Activated CD4-positive, alpha-beta T cell treated with anti-CD3 and anti-CD28 coated beads, Interleukin-2, amount 10 ng/mL, durations not matched to agents 24 days and 14 days (primary cell): ENCODE results near the gene ACTR5. TPM values are rescaled to one million over a fixed set of nuclear protein-coding genes. Genes with fewer than 3 reads are reported as not detected.

Experiments
- DNase-seq: peaks from one replicate; pipeline ENCODE4 v3.0.0; 2022
- H3K27ac Mint-ChIP-seq: one replicate; pipeline ENCODE4 v1.8.0; 2022; ENCODE audit warnings: mild to moderate bottlenecking, mixed read lengths
- H3K27me3 Mint-ChIP-seq: one replicate; pipeline ENCODE4 v1.8.0; 2022; ENCODE audit warnings: mixed read lengths
- H3K36me3 Mint-ChIP-seq: one replicate; pipeline ENCODE4 v1.8.0; 2022; ENCODE audit warnings: low read depth, mild to moderate bottlenecking, mixed read lengths
- H3K4me1 Mint-ChIP-seq: one replicate; pipeline ENCODE4 v1.8.0; 2021; ENCODE audit warnings: mixed read lengths
- H3K4me3 Mint-ChIP-seq: one replicate; pipeline ENCODE4 v1.8.0; 2022; ENCODE audit warnings: mild to moderate bottlenecking, moderate library complexity, mixed read lengths
- H3K9me3 Mint-ChIP-seq: one replicate; pipeline ENCODE4 v1.8.0; 2021; ENCODE audit warnings: mixed read lengths
- intact Hi-C: fragments of 100-400 bp; cut with micrococcal nuclease; formaldehyde crosslinking; loops from one replicate; pipeline ENCODE4 v1.15.1; 2023
- total RNA-seq: library from RNA; stranded (reverse); gene quantifications from 2 replicates; pipeline ENCODE4 v1.2.3, GENCODE V29; 2022

Gene ACTR5
- total RNA-seq, 1 donor from 2014 or later, result 15.2 TPM

DNA sequence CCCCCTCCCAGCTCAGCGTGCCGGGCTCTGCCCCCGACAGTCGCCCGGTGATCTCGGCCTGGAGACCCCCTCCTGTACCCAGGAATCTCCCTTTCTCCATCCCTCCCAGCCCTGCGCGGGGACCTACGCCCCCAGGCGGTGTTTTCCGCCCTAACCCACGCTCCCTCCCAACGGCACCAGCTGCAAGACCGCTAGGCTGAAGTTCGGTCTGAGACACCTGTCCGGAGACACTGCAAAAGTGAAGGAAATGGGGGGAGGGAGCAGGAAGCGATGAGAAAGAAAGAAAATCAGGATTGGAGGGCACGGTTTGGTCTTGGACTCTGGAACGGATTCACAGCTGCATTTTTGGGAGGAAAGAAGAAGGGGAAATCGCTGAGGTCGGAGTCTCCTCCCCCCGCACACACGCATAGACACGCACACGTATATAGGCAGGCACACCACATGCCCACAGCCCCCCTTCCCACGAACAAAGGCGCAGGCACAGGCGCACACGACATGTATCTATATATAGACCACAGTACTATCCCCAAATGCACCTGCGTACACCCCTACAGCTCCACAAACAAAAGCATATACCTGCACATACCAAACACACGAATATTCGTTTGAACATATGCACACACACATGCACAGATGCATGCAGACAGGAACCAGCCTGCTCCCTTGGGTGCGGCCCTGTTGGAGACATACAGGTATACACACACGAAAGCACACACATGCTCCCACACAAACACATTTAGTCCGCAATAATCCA lies 22.9 kb upstream of the ACTR5 start:
- H3K36me3 Mint-ChIP-seq, result peaks cover 19% of the 10 kb centered on the region
- peak overlapping the region; percentile 72 for H3K27ac Mint-ChIP-seq
- H3K4me3 Mint-ChIP-seq, result peak overlapping the region; percentile 15
- H3K4me1 Mint-ChIP-seq, result peaks cover 43% of the 10 kb centered on the region
- no peak for DNase-seq
- H3K27me3 Mint-ChIP-seq, result peaks cover 91% of the 10 kb centered on the region
- intact Hi-C loops, result no loop called here
- peaks cover 22% of the 10 kb centered on the region for H3K9me3 Mint-ChIP-seq

DNA sequence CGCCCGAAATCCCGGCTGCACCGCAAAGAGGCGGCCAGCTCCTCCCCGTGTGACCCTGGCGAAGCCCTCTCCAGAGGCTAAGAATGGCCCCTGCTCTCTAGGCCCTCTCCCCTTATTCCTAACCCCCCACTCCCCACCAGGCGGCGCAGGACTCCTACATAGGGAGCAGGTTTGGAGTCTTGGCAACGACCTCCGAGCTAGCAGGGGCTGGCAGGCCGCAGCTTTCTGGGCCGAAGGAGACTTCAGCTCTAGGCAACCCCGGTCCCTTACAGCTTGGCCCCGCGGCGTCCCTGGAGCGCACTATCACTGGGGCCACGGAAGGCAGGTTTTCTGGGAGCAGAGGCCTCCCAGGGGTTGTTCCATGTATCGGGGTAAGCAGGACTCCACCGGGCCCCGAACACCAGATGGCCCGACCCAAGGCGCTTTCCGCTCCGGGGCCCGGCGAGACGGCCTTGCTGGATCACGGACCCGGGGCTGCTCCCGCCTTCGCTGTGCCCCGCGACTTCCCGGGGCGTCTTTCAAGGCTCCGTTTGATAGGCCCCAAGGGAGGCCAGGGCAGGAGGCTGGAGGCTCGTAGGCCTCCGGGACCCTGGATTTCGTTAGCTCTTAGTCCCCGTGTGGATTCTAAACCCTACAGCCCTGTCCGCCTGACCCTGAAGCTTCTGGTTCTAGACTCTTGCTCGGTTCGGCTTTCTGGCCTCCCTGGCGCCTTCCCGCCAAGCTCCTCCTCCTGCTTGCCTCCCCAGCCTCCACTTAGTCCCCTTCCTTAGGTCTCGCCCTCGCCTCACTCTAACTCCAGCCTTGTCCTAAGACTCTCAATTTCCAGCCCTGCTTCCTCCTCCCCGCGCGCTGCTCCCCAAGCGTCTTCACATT lies 22.1 kb upstream of the ACTR5 start:
- peak; percentile 81 for DNase-seq
- Mint-ChIP-seq H3K4me3 (peak overlapping the region; percentile 15), H3K27ac (peak overlapping the region; percentile 84), H3K27me3 (peaks cover 91% of the 10 kb centered on the region), H3K4me1 (peaks cover 50% of the 10 kb centered on the region), H3K36me3 (peaks cover 19% of the 10 kb centered on the region), H3K9me3 (peaks cover 22% of the 10 kb centered on the region)
- intact Hi-C loops, result no loop called here

DNA sequence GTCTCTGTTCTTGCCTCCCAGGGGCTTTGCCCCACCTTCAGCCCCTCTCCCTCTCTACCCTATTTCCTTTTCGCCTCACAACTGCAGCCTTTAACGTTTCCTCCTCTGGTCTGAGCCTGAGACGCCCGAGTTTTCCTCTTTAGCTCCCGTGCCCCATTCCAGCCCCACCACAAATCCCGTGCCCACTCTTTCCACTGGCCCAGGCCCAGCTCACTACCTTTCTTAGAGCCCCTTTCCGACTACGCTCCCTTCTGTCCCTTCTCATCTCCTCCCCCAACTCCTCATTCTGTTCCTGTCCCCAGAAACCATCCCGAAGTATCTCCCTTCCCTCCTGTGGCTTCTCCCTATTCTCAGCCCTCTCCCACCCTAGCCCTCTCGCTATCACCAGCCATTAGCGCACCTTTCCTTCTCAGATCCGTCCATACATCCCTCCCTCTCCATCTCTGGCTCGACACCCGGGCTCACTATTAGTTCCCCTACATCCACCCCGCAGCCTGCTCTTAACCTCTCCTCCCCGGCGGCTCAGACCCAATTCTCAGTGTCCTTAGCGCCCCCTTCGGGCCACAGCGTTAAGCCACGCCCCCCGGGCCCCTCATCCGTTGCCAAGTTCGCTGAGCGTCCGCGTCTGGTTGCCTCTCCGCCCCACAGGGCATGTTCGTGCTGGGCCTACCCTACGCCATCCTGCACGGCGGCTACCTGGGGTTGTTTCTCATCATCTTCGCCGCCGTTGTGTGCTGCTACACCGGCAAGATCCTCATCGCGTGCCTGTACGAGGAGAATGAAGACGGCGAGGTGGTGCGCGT lies 21.3 kb upstream of the ACTR5 start:
- peaks cover 53% of the 10 kb centered on the region for H3K4me1 Mint-ChIP-seq
- intact Hi-C loops, result no loop called here

DNA sequence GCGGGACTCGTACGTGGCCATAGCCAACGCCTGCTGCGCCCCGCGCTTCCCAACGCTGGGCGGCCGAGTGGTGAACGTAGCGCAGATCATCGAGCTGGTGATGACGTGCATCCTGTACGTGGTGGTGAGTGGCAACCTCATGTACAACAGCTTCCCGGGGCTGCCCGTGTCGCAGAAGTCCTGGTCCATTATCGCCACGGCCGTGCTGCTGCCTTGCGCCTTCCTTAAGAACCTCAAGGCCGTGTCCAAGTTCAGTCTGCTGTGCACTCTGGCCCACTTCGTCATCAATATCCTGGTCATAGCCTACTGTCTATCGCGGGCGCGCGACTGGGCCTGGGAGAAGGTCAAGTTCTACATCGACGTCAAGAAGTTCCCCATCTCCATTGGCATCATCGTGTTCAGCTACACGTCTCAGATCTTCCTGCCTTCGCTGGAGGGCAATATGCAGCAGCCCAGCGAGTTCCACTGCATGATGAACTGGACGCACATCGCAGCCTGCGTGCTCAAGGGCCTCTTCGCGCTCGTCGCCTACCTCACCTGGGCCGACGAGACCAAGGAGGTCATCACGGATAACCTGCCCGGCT lies 20.6 kb upstream of the ACTR5 start:
- intact Hi-C loops, result no loop called here
- H3K4me3 Mint-ChIP-seq, result peak overlapping the region; percentile 48
- peaks cover 22% of the 10 kb centered on the region for H3K9me3 Mint-ChIP-seq
- peaks cover 19% of the 10 kb centered on the region for H3K36me3 Mint-ChIP-seq
- peaks cover 85% of the 10 kb centered on the region for H3K27me3 Mint-ChIP-seq
- peak overlapping the region; percentile 78 for H3K27ac Mint-ChIP-seq
- DNase-seq, result peak; percentile 67
- peaks cover 49% of the 10 kb centered on the region for H3K4me1 Mint-ChIP-seq

More for the DNA sequence above, 21.3 kb upstream of the ACTR5 start:
- Mint-ChIP-seq H3K36me3 (peaks cover 19% of the 10 kb centered on the region), H3K27ac (peak overlapping the region; percentile 84), H3K4me3 (peak overlapping the region; percentile 50), H3K9me3 (peaks cover 22% of the 10 kb centered on the region), H3K27me3 (peaks cover 87% of the 10 kb centered on the region)
- peak; percentile 81 for DNase-seq

DNA sequence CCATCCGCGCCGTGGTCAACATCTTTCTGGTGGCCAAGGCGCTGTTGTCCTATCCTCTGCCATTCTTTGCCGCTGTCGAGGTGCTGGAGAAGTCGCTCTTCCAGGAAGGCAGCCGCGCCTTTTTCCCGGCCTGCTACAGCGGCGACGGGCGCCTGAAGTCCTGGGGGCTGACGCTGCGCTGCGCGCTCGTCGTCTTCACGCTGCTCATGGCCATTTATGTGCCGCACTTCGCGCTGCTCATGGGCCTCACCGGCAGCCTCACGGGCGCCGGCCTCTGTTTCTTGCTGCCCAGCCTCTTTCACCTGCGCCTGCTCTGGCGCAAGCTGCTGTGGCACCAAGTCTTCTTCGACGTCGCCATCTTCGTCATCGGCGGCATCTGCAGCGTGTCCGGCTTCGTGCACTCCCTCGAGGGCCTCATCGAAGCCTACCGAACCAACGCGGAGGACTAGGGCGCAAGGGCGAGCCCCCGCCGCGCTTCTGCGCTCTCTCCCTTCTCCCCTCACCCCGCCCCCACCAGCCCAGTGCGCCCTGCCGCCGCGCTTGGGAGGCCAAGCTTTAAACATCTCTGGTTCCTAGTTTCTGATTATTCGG lies 20.0 kb upstream of the ACTR5 start:
- Mint-ChIP-seq H3K4me3 (peak overlapping the region; percentile 40), H3K27me3 (peaks cover 85% of the 10 kb centered on the region), H3K4me1 (peaks cover 45% of the 10 kb centered on the region), H3K27ac (peak overlapping the region; percentile 78), H3K9me3 (peaks cover 22% of the 10 kb centered on the region), H3K36me3 (peaks cover 19% of the 10 kb centered on the region)
- no peak for DNase-seq
- intact Hi-C loops, result no loop called here

DNA sequence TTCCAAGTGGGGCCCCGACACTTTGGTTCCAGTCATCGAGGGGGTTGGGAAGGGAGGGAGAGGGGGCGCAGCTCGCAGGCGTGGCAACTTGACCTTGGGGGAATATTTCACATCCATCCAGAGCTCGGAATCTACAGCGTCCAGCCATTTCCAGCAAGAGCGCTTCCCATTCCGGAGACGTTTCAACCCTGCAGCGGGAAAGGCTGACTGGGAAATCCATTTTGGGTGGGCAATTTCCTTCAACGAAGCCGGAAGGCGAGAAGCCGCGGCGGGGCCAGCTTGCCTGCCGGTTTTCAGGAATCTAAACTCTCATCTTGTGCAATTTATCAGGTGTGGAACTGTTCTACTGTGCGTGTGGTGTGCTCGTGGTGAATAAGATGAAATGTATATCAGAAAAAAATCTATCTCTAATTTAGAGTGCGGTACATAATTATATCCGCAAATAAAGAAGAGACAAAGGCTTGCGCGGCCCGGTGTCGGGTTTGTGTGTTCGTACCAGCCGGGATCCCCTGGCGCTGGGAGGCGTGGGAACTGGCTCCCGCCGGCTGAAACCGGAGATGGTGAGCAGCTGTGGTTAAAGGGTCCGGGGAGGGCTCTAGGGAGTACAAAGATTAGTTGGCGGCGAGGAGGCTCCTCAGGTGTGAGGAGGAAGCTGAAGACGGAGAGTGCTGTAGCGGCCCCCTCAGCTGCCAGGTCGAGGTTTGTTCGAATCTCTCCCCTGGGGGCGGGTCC lies 19.2 kb upstream of the ACTR5 start:
- H3K4me1 Mint-ChIP-seq, result peaks cover 43% of the 10 kb centered on the region
- DNase-seq, result peak; percentile 65
- peak overlapping the region; percentile 65 for H3K27ac Mint-ChIP-seq
- H3K36me3 Mint-ChIP-seq, result peaks cover 19% of the 10 kb centered on the region
- intact Hi-C loops, result no loop called here
- peaks cover 22% of the 10 kb centered on the region for H3K9me3 Mint-ChIP-seq
- H3K4me3 Mint-ChIP-seq, result peak overlapping the region; percentile 42
- peaks cover 87% of the 10 kb centered on the region for H3K27me3 Mint-ChIP-seq

DNA sequence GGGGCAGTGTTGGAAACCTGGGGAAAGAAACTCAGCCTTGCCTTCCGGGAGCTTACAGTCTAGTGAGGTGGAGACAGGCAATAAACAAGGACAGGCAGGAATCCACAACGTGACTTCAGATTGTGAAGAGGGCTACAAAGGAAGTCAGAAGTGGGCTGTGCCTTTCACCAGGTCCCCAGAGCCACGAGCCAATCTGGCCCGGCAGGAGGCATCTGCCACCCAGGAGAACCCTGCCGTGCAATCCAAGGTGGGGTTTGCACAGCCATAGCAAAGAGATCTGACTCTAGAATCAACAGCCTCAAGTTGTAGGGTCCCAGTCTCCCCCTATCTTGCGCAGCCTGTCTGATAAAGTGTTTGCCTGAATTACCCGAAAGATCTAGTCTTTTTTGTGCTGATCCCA lies 18.5 kb upstream of the ACTR5 start:
- intact Hi-C loops, result loop anchor here (5.0 kb wide), 3 partner anchors 63 to 163 kb away; no protein-coding TSS in a partner anchor
- H3K4me3 Mint-ChIP-seq, result peak overlapping the region; percentile 55
- H3K27ac Mint-ChIP-seq, result peak overlapping the region; percentile 65
- peaks cover 43% of the 10 kb centered on the region for H3K4me1 Mint-ChIP-seq
- DNase-seq, result no peak
- H3K27me3 Mint-ChIP-seq, result peaks cover 85% of the 10 kb centered on the region
- peaks cover 22% of the 10 kb centered on the region for H3K9me3 Mint-ChIP-seq
- H3K36me3 Mint-ChIP-seq, result peaks cover 19% of the 10 kb centered on the region

DNA sequence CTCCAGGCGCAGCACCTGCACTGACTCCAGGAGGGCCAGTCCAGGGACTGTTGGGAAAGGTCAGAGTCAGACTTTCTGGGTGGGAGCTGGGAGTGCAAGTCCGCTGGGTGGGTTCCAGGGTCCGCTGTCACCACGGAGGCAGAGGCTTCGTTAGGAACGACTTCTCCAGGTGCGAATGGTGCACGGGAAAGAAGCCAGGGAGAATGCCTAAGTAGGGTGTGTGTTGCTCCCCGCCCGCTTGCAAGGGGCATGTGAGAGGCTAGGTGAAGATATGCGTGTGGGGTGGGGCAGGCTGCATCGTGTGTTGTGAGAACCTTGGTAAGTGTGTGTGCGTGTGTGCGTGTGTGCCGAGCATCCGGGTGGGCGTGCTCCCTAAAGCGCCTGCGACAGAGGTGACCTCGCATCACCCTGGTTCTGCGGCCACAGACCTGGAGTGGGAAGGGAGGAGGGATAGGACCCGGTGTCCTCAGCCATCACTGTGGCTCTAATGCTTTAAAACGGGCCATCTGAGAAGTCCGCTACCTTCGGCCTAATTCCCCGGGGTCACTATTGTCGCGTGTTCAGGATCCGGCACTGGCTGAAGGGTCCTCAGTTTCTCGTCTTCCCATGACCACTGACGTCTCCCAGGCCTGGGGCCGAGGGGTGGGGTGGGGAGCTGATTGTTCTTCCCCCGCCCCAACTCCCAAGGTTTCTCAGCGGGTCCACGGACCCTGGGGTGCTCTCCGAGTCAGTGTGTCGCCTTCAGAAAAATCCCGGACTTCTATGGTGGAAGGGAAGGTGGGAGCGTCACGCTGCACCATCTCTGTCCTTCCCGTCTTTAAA lies 17.9 kb upstream of the ACTR5 start:
- intact Hi-C loops, result loop anchor here (5.0 kb wide), 3 partner anchors 62 to 162 kb away; no protein-coding TSS in a partner anchor
- peaks cover 19% of the 10 kb centered on the region for H3K36me3 Mint-ChIP-seq
- H3K27me3 Mint-ChIP-seq, result peaks cover 87% of the 10 kb centered on the region
- DNase-seq, result no peak
- H3K9me3 Mint-ChIP-seq, result peaks cover 22% of the 10 kb centered on the region
- peak overlapping the region; percentile 70 for H3K4me3 Mint-ChIP-seq
- peaks cover 40% of the 10 kb centered on the region for H3K4me1 Mint-ChIP-seq
- peak overlapping the region; percentile 73 for H3K27ac Mint-ChIP-seq

DNA sequence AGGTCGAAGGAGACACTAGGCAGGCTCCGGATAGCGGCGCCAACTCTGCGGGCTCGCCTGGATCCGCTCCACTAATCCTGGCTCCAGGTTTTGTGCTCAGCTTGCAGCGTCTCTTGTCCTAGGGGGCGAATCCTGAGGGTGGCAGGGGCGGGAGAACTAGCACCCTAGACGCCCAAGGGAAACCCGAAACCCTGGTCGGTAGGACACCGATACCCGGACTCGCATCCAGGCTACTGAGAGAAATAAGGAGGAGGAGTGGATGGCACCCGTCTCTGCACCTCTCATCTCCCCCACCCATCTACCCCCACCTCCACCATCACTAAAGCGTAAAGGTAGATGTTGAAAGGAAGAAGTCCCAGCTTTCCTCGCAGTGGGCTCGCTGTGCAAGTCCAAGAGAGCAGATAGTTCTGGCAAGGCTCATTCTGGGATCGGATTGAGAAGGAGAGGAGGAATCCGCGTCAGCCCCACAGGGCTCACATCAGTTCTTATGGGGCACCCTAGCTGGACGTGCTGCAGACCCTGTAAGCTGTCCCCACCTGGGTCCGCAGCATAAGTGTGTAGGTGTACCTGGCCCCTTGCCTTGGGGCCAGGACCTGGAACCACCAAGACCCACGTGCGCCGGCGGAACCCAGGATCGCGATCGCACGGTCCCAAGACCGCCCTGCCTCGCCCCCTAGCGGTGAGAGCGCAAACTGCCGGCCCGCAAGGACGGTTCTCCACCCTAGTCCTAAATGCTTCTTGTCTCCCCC lies 17.1 kb upstream of the ACTR5 start:
- peaks cover 22% of the 10 kb centered on the region for H3K9me3 Mint-ChIP-seq
- peak overlapping the region; percentile 73 for H3K27ac Mint-ChIP-seq
- H3K4me1 Mint-ChIP-seq, result peaks cover 35% of the 10 kb centered on the region
- intact Hi-C loops, result loop anchor here (1.0 to 5.0 kb wide), 5 partner anchors 17 to 161 kb away; partner anchors contain the start of gene ACTR5
- H3K27me3 Mint-ChIP-seq, result peaks cover 88% of the 10 kb centered on the region
- DNase-seq, result peak; percentile 93
- H3K36me3 Mint-ChIP-seq, result peaks cover 19% of the 10 kb centered on the region
- peak overlapping the region; percentile 70 for H3K4me3 Mint-ChIP-seq

DNA sequence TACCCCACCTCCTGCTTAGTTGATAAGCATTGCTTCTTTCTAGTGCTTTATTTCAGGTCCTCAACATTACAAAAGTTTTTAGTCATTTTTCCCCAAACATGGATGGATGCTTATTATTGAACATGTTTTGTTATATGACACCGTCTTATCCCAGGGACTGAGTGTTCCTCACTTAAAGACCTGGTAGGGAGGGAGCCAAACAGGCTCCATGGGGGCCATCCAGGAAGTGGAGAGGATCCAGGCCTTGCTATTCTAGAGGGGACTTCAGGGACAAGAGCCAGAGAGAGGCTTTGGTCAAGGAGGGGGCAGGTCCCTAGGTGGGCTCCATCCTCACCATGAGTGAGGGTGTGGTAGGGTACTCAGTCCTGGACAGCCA lies 16.5 kb upstream of the ACTR5 start:
- H3K36me3 Mint-ChIP-seq, result peaks cover 16% of the 10 kb centered on the region
- H3K4me3 Mint-ChIP-seq, result no peak overlapping the region
- peaks cover 89% of the 10 kb centered on the region for H3K27me3 Mint-ChIP-seq
- peaks cover 19% of the 10 kb centered on the region for H3K9me3 Mint-ChIP-seq
- peaks cover 31% of the 10 kb centered on the region for H3K4me1 Mint-ChIP-seq
- intact Hi-C loops, result loop anchor here (1.0 to 5.0 kb wide), 5 partner anchors 17 to 161 kb away; partner anchors contain the start of gene ACTR5
- H3K27ac Mint-ChIP-seq, result no peak overlapping the region
- DNase-seq, result no peak

DNA sequence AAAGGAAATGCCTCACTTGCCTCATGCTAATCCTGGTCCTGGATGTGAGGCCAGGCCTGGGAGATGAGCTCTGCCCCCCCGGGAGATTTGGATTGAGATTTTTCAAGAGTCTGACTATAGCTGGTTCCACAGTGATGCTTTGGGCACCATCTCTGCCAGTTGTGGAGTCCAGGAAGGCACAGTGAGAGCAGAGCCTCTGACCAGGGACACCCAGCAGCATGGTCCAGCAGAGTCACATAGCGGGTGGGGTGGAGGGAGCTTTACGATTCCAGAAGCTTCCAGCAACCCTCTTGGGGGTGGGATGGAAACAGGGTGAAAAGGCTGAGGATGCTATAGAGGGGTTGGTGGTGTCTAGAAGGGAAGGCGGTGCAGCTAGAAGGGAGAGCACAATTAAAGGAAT lies 15.3 kb upstream of the ACTR5 start:
- Mint-ChIP-seq H3K27me3 (peaks cover 87% of the 10 kb centered on the region), H3K27ac (no peak overlapping the region)

More for the DNA sequence above, 15.3 kb upstream of the ACTR5 start:
- H3K4me3 Mint-ChIP-seq, result no peak overlapping the region
- H3K36me3 Mint-ChIP-seq, result peaks cover 6% of the 10 kb centered on the region
- intact Hi-C loops, result loop anchor here (5.0 kb wide), 3 partner anchors 59 to 159 kb away; no protein-coding TSS in a partner anchor
- DNase-seq, result no peak
- H3K4me1 Mint-ChIP-seq, result peaks cover 21% of the 10 kb centered on the region
- H3K9me3 Mint-ChIP-seq, result peaks cover 9% of the 10 kb centered on the region
